ENCODE data around the gene LRRC59. TPM values are rescaled to one million over a fixed set of nuclear protein-coding genes. Genes with fewer than 3 reads are reported as not detected.
A peak's percentile ranks its signal among the peaks of the same experiment; 100 is the strongest.

Gene LRRC59
- total RNA-seq, 1 donor from 2014 or later, result 185 TPM

- Mint-ChIP-seq H3K36me3 (ENCODE audit: low read depth, unreplicated experiment) (peaks cover 16% of the 10 kb centered on the region), H3K27ac (ENCODE audit: unreplicated experiment) (no peak overlapping the region), H3K4me1 (ENCODE audit: low read depth, unreplicated experiment) (peaks cover 18% of the 10 kb centered on the region), H3K27me3 (ENCODE audit: low read depth, unreplicated experiment) (no peaks in the 10 kb centered on the region), H3K4me3 (ENCODE audit: unreplicated experiment) (peak overlapping the region; percentile 64), H3K9me3 (ENCODE audit: unreplicated experiment) (no peaks in the 10 kb centered on the region)
- peak overlapping the region; percentile 89 for H3K4me2 ChIP-seq (ENCODE audit: low read length)
- H3K27ac ChIP-seq (ENCODE audit: low read depth, low read length), result no peak overlapping the region
- H3K36me3 ChIP-seq (ENCODE audit: insufficient read depth, low read length), result no peaks in the 10 kb centered on the region
- no peak overlapping the region for H2AFZ ChIP-seq (ENCODE audit: low read depth, low read length)
- FAIRE-seq, result no peak
- peaks cover 52% of the 10 kb centered on the region for H4K20me1 ChIP-seq (ENCODE audit: insufficient read depth, low read length)
- H3K79me2 ChIP-seq (ENCODE audit: insufficient read depth, low read length), result peaks cover 43% of the 10 kb centered on the region
- no peak overlapping the region for H3K4me3 ChIP-seq (ENCODE audit: insufficient read depth, low read depth, low read length)
- TF ChIP-seq EZH2 (IDR thresholded peaks at IDR 0.05; ENCODE audit: insufficient read depth, low read length), result no peak
- TF ChIP-seq CTCF (IDR thresholded peaks at IDR 0.05; ENCODE audit: insufficient read depth, low read depth, low read length), result no peak
- DNase-seq (ENCODE audit: low read depth), result no peak
- H3K9ac ChIP-seq (ENCODE audit: low read length), result peak overlapping the region; percentile 13
- H3K27me3 ChIP-seq (ENCODE audit: insufficient read depth, low read length), result peaks cover 2% of the 10 kb centered on the region
- H3K4me1 ChIP-seq (ENCODE audit: insufficient read depth, low read length), result peaks cover 27% of the 10 kb centered on the region
- H3K9me3 ChIP-seq (ENCODE audit: insufficient read depth, low read depth, low read length), result no peaks in the 10 kb centered on the region
Observed at GRCh38 chr17:50349243-50349600, 48.1 kb downstream of the LRRC59 start.

GRCh38 chr17:50348522-50349242 is 48.6 kb downstream of the LRRC59 start:
- Mint-ChIP-seq H3K27ac (ENCODE audit: unreplicated experiment) (no peak overlapping the region), H3K9me3 (ENCODE audit: unreplicated experiment) (no peaks in the 10 kb centered on the region), H3K36me3 (ENCODE audit: low read depth, unreplicated experiment) (peaks cover 15% of the 10 kb centered on the region), H3K4me3 (ENCODE audit: unreplicated experiment) (peak overlapping the region; percentile 94), H3K27me3 (ENCODE audit: low read depth, unreplicated experiment) (no peaks in the 10 kb centered on the region), H3K4me1 (ENCODE audit: low read depth, unreplicated experiment) (peaks cover 18% of the 10 kb centered on the region)
- Histone ChIP-seq H3K4me2 (ENCODE audit: low read length) (peak overlapping the region; percentile 89), H3K27ac (ENCODE audit: low read depth, low read length) (peak overlapping the region; percentile 13), H2AFZ (ENCODE audit: low read depth, low read length) (no peak overlapping the region), H3K4me3 (ENCODE audit: insufficient read depth, low read depth, low read length) (no peak overlapping the region), H3K9me3 (ENCODE audit: insufficient read depth, low read depth, low read length) (no peaks in the 10 kb centered on the region), H3K36me3 (ENCODE audit: insufficient read depth, low read length) (no peaks in the 10 kb centered on the region), H3K27me3 (ENCODE audit: insufficient read depth, low read length) (peaks cover 2% of the 10 kb centered on the region), H3K79me2 (ENCODE audit: insufficient read depth, low read length) (peaks cover 43% of the 10 kb centered on the region), H4K20me1 (ENCODE audit: insufficient read depth, low read length) (peaks cover 51% of the 10 kb centered on the region), H3K9ac (ENCODE audit: low read length) (peak overlapping the region; percentile 13), H3K4me1 (ENCODE audit: insufficient read depth, low read length) (peaks cover 27% of the 10 kb centered on the region)
- TF ChIP-seq CTCF (IDR thresholded peaks at IDR 0.05; ENCODE audit: insufficient read depth, low read depth, low read length), result no peak
- no peak for TF ChIP-seq EZH2 (IDR thresholded peaks at IDR 0.05; ENCODE audit: insufficient read depth, low read length)
- FAIRE-seq, result no peak
- DNase-seq (ENCODE audit: low read depth), result peak; percentile 48

DNA sequence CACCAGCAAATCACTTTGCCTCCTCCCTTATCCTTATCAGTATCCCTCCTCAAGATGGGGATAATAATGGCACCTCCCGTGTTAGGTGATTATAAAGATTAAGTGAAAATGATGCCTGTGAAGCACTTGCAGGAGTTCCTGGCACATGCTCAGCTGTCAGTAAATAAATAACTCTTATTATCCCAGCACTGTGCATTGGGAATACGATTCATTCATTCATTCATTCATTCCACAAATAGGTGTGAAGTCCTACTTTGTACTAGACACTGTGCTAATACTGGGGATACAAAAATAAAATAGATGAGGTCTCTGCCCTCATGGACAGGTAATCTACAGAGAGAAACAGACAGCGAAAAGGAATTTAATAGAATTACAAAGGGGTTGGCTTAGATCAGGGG is 49.4 kb downstream of the LRRC59 start:
- H3K27ac ChIP-seq (ENCODE audit: low read depth, low read length), result no peak overlapping the region
- H3K79me2 ChIP-seq (ENCODE audit: insufficient read depth, low read length), result peaks cover 43% of the 10 kb centered on the region
- H4K20me1 ChIP-seq (ENCODE audit: insufficient read depth, low read length), result peaks cover 44% of the 10 kb centered on the region
- TF ChIP-seq CTCF (IDR thresholded peaks at IDR 0.05; ENCODE audit: insufficient read depth, low read depth, low read length) (no peak), EZH2 (IDR thresholded peaks at IDR 0.05; ENCODE audit: insufficient read depth, low read length) (no peak)
- Mint-ChIP-seq H3K27me3 (ENCODE audit: low read depth, unreplicated experiment) (no peaks in the 10 kb centered on the region), H3K4me1 (ENCODE audit: low read depth, unreplicated experiment) (peaks cover 18% of the 10 kb centered on the region), H3K36me3 (ENCODE audit: low read depth, unreplicated experiment) (peaks cover 9% of the 10 kb centered on the region), H3K27ac (ENCODE audit: unreplicated experiment) (peak overlapping the region; percentile 43), H3K4me3 (ENCODE audit: unreplicated experiment) (peak overlapping the region; percentile 94), H3K9me3 (ENCODE audit: unreplicated experiment) (no peaks in the 10 kb centered on the region)
- peak overlapping the region; percentile 89 for H3K9ac ChIP-seq (ENCODE audit: low read length)
- H3K9me3 ChIP-seq (ENCODE audit: insufficient read depth, low read depth, low read length), result no peaks in the 10 kb centered on the region
- FAIRE-seq, result no peak
- no peak for DNase-seq (ENCODE audit: low read depth)
- no peak overlapping the region for H3K4me3 ChIP-seq (ENCODE audit: insufficient read depth, low read depth, low read length)
- H3K4me1 ChIP-seq (ENCODE audit: insufficient read depth, low read length), result peaks cover 27% of the 10 kb centered on the region
- H3K4me2 ChIP-seq (ENCODE audit: low read length), result peak overlapping the region; percentile 89
- H2AFZ ChIP-seq (ENCODE audit: low read depth, low read length), result no peak overlapping the region
- peaks cover 2% of the 10 kb centered on the region for H3K27me3 ChIP-seq (ENCODE audit: insufficient read depth, low read length)
- no peaks in the 10 kb centered on the region for H3K36me3 ChIP-seq (ENCODE audit: insufficient read depth, low read length)
